ENCODE measurements around the gene C16orf74.

Gene C16orf74

GRCh38 chr16:85750827-85751697 lies at the start of gene C16orf74:
Gene C16orf74 (minus strand): TSS chr16:85751096. CDS start chr16:85735217, 15,879 bp downstream.
- DNase-seq, result no peak

GRCh38 chr16:85800321-85800669 lies 49.4 kb upstream of the C16orf74 start:
- peak; percentile 36 for DNase-seq

GRCh38 chr16:85799497-85800320 lies 48.8 kb upstream of the C16orf74 start, which contains the start of the genes COX4I1 and EMC8:
Gene COX4I1 (plus strand): TSS chr16:85799695. CDS start chr16:85801206, 1,511 bp downstream.
Gene EMC8 (minus strand): TSS chr16:85799544. CDS start chr16:85799295, 249 bp downstream.
- peak; percentile 92 for DNase-seq

- peak; percentile 28 for DNase-seq
These were observed 48.1 kb upstream of the C16orf74 start for GRCh38 chr16:85798901-85799496.

- no peak for DNase-seq
These were observed 47.4 kb upstream of the C16orf74 start for GRCh38 chr16:85798283-85798776.

- DNase-seq, result no peak
These were observed 45.7 kb upstream of the C16orf74 start for GRCh38 chr16:85796599-85796998.

GRCh38 chr16:85796152-85796551 lies 45.3 kb upstream of the C16orf74 start:
- no peak for DNase-seq

- no peak for DNase-seq
These were observed 43.8 kb upstream of the C16orf74 start for GRCh38 chr16:85794696-85795095.

GRCh38 chr16:85793662-85794298 lies 42.9 kb upstream of the C16orf74 start:
- DNase-seq, result no peak

GRCh38 chr16:85789773-85790172 lies 38.9 kb upstream of the C16orf74 start:
- DNase-seq, result no peak

GRCh38 chr16:85788819-85789218 lies 37.9 kb upstream of the C16orf74 start:
- no peak for DNase-seq

GRCh38 chr16:85785927-85786326 lies 35.0 kb upstream of the C16orf74 start:
- no peak for DNase-seq

- DNase-seq, result no peak
These were observed 33.9 kb upstream of the C16orf74 start for GRCh38 chr16:85784813-85785212.

- DNase-seq, result no peak
These were observed 32.5 kb upstream of the C16orf74 start for GRCh38 chr16:85783441-85783840.

- no peak for DNase-seq
These were observed 31.6 kb upstream of the C16orf74 start for GRCh38 chr16:85782451-85782850.

- DNase-seq, result no peak
These were observed 30.9 kb upstream of the C16orf74 start for GRCh38 chr16:85781695-85782370.

GRCh38 chr16:85781156-85781555 lies 30.3 kb upstream of the C16orf74 start:
- DNase-seq, result no peak

- no peak for DNase-seq
These were observed 29.4 kb upstream of the C16orf74 start for GRCh38 chr16:85780281-85780680.

GRCh38 chr16:85778873-85779272 lies 28.0 kb upstream of the C16orf74 start:
- DNase-seq, result no peak

GRCh38 chr16:85777583-85778310 lies 26.9 kb upstream of the C16orf74 start:
- DNase-seq, result no peak

GRCh38 chr16:85774811-85775210 lies 23.9 kb upstream of the C16orf74 start:
- DNase-seq, result no peak

All from activated CD8-positive, alpha-beta memory T cell treated with anti-CD3 and anti-CD28 coated beads, Interleukin-2, amount 50 U/mL, for 4 hours (primary cell).